Measurements from ENCODE around the gene PRDM11. TPM values are rescaled to one million over a fixed set of nuclear protein-coding genes. Genes with fewer than 3 reads are reported as not detected.
A peak's percentile ranks its signal among the peaks of the same experiment; 100 is the strongest.

The PRDM11 gene
- total RNA-seq, 1 donor from 2014 or later: 7.9 TPM

DNA sequence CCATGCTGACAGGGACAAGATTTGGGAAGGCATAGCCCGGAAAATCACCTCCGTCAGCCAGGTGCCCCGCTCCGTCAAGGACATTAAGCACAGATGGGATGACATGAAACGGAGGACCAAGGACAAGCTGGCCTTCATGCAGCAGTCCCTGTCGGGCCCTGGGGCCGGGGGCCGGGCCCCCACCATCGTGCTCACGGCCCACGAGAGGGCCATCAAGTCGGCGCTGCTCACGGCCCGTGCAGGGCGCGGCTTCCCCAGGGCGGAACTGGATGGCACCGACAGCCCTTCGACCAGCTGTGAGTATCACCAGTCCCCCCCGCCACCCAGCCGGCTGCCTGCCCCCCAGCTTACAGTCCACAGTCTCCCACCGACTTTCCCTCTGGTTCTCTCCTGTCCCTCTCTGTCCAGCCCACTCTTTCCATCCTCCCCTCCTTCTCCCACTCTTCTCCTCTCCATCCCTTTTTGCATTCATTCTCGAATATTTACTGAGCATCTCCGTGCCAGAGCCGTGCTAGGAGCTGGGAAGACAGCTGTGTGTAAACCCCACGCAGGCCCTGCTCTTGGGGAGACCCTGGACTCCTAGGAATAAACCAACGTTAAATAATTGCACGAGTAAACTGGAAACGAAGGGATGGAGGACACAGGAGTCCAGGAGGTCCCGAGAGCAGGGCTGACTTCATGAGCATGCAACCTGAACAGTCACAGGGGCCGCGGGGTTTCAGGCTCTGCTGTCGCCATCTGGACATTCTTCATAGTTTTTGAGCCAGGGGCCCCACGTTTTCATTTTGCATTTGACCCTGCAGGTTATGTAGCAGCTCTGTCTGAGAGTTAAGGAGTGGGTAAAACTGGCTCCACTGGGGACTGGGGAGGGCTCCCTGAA, 62.8 kb downstream of the PRDM11 start:
- DNase-seq (ENCODE audit: low read depth in 2 of 2): no peak

DNA sequence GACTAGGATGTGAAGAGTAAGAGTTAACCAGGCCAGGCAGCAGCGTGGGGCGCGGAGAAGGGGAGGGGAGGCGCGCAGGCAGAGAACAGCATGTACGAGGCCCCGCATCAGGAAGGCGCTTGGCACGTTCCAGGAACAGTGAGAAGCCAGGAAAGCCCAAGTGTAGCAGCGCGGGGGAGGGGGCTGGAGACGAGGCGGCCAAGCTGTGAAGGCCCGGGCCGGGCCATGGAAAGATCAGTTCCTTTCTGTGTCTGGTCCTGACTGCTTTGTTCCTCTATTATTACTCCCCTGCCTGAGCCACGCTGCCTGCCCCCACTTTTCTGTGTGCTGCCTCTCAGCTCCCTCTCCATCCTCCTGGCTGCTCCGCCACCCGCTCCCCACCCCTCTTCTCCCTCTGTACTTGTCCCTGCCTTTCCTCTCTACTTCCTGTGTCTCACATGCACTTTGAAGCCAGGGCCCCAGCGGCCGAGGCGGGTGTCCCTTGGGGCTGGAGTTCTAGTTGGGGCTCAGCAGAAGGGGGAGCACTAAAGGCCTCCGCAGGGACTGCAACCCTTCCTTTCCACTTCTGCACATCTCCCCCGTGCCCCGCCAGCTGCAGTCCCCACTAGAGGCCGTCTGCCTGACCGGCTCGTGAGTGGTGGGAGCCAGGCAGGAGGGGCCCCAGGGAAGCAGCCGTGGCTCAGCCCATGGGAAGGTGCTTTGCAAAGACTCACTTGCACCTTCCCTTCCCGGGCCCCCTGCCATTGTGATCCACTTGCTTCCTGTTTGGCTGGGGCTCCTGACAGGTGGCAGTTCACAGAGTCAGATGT, 63.7 kb downstream of the PRDM11 start:
- peak; percentile 70 to 71 for DNase-seq (ENCODE audit: low read depth in 2 of 2)

DNA sequence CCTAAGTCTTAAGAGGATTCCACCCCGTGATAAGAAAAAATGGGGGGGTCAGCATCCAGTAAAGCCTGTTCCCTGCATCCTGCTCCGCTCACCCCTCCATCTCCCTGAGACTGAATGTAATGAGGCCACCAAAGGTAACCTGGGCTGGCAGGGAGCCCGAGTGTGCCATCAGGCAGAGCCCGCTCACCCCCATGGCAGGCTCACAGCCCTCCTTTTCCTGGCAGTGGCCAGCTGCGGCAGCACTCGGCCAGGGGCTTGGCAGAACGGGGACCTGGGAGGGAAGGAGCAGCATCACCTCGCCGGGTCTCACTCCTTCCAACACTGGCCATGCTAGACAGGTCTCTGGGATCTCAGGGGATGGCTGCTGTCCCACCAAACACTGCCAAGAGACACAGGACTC, 64.4 kb downstream of the PRDM11 start:
- no peak for DNase-seq (ENCODE audit: low read depth in 2 of 2)

DNA sequence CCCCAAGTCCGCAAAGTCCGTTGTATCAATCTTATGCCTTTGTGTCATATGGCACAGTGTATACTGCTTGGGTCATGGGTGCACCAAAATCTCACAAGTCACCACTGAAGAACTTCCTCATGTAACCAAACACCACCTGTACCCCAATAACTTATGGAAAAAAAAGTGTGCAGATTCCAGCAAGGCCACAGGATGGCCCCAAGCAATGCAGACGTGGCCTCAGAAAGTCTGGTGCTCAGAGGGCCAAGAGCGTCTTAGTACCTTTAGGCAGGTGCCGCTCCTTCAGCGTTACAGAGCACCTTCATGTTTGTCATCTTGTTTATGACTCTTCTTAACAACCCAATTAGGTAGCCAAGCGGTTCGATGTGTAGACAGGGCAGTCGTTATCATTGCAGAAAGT, 65.3 kb downstream of the PRDM11 start:
- no peak for DNase-seq (ENCODE audit: low read depth in 2 of 2)

DNA sequence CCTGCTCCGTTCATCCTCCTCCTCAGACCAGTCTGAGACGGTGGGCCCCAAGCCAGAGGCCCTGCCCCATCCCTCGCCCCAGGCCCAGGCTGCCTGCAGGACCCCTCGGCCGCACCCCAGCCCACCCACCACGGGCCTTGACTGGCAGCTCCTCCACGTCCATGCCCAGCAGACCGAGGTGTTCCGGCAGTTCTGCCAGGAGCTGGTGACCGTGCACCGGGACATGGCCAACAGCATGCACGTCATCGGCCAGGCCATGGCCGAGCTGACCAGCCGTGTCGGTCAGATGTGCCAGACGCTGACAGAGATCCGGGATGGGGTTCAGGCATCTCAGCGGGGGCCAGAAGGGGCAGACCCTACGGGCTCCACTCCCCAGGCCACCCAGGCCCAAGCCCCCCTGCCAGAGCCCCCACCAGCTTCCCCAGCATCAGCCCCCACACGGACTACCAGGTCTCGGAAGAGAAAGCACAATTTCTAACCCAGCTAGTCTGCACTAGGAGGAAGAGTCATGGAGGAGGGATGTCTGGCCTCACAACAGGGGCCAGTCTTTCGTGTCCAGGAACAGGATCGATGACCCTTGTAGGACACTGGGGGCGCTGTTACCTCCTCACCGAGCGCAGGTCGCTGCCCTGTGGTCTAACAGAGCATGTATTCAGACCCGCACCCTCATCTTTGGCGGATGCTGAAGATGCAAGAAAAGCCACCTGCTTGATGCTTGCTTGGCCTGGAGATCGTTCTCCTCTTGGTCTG, 66.3 kb downstream of the PRDM11 start:
- no peak for DNase-seq (ENCODE audit: low read depth in 2 of 2)

DNA sequence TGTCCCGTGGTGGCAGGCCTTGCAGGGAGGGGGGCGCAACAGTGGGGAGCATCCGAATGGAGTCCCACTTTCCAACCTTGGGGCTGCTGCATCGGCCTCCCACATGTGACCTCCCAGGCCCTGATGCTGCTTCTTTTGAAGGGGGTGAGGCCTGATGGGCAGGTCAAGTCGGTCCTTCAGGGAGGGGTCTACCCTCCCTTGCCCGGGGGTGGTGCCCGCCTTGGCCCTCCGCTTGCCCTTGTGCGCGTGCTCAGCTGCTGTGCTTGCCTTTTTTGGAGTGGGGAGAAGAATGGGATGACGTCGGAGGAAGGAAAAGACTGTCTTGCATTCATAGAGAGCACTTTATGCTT, 66.9 kb downstream of the PRDM11 start:
- no peak for DNase-seq (ENCODE audit: low read depth in 2 of 2)

DNA sequence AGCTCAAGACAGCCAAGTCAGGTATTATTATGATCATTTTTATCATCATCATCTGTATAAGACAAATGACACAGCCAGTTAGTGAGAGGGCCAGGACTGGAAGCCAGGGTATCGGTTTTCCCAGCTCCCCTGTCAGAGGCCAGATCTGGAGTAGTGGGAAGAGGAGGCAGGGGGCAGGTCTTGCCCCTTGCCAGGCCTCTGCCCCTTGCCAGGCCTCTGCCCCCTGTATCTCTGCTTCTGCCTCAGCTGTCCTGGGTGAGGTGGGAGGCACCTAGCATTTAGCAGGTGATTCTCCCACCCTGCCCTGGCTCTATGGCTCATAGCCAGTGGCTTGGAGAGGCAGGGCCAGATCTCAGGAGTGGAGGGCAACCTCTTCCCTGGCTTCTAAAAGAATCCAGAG, 67.3 kb downstream of the PRDM11 start:
- no peak for DNase-seq (ENCODE audit: low read depth in 2 of 2)

DNA sequence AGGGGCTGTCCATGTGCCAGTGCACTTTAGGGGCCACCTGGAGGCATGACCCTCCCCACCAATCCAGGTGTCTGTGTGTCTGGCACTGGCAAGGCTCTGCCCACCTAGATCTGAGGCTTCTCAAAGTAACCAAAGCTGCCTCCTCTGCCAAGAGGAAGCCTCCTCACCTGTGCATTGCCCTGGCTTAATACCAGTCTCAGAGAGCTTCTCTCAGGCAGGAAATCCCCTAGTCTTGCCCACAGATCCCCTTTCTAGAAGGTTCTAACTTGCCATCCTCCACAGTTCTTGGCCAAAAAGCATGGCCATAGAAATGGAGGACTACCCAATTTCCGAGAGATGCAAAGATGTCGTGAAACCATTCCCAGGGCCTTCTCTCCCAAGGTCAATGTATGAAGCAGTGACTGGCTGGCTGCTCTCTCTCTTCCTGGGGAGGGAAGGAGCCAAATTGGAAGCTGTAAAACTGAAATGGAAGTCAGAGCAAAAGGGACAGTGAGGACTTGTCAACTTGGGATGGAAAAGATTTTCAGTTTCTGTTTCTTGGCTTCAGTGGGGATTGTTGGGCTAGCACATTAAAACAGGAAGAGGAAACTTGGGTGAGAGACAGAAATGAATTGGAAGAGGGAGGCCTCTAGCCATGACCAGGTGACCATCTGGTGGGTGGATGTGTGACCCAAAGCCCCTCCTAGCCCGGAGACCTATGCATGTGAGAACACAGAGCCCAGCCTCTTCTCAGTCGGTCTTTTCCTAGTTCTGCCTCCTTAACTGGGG, 68.8 kb downstream of the PRDM11 start:
- no peak for DNase-seq (ENCODE audit: low read depth in 2 of 2)

DNA sequence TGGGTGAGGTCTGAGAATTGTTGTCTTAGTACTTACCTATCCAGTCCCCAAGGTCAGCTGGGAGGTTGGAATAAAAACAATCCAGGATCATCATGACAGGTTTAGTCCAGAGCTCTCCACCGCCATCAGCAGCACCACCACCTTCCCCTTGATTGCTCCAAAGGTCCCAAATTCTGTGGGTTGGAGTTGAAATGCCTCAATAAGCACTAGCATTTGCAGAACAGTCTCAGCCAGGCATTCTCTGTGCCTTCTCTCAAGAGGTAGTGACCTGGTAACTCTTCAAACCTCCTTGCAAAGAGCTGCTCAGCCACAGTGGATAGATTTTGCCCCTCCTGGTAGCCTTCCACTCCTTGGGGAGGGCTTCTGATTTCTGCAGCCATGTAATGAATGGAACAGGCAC, 69.6 kb downstream of the PRDM11 start:
- DNase-seq (ENCODE audit: low read depth in 2 of 2): no peak

DNA sequence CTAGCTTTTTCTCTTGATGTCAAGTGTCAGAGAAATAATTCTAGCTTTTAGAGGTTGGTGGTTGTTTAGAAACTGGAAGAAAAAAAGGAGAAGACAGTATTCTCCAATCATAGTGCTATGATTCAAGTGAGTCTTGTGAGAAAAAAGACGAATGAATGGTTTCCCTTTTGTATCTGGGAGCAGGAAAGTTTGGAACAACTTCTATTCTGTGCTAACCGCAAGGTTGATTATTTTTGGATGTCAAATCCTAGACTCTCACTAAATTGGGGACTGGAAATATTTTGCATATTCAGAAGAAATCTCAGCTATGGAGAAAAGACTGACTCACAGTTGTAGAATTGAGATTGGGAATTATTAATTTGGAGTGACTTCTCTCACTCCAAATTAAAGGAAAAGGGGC, 70.5 kb downstream of the PRDM11 start:
- DNase-seq (ENCODE audit: low read depth in 2 of 2): no peak

DNA sequence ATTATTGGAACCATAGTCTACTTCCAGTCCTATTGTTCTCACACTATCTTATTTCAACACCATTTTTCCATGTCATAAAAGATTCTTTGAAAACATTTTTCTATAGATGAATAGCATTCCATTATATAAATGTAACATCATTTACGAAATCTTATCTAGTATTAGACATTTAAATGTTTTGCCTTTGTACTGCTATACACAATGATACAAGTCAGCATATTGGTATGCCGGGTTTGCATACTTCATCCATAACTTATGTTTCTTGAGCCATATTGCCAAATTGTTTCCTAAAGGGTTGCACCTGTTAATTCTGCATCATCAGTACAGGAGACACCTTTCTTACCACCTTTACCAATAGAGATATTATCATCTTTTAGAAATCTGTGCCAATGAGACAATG, 71.6 kb downstream of the PRDM11 start:
- DNase-seq (ENCODE audit: low read depth in 2 of 2): no peak

DNA sequence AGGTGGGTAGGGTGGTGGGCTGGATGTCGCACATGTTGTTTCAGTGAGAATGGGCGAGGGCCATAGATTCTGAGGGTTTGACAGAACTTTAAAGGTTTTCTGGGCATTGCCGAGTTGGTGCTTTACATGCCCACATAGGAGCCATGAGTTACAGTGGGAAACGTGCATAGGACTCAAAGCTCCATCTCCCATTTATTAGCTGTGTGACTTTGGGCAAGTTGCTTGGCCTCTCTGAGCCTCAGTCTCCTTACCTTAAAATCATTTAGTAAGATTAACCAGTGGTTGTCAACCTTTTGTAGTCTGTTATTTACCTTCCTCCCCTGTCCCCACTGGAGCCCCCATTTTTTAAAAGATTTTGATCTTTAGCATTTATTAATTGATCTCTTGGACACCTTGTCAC, 72.3 kb downstream of the PRDM11 start:
- DNase-seq (ENCODE audit: low read depth in 2 of 2): no peak

DNA sequence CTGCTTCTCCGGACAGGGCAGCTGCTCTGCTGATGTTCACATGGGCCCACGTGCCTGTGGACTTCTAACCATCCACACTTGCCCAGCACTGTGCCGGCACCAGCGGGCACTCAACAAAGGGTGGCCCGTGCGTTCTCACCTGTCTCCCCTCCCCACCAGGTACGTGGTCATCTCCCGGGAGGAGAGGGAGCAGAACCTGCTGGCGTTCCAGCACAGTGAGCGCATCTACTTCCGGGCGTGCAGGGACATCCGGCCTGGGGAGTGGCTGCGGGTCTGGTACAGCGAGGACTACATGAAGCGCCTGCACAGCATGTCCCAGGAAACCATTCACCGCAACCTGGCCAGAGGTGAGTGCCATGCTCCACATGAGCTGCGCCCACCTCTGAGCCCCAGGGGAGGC, 73.0 kb downstream of the PRDM11 start:
- DNase-seq (ENCODE audit: low read depth in 2 of 2): no peak

DNA sequence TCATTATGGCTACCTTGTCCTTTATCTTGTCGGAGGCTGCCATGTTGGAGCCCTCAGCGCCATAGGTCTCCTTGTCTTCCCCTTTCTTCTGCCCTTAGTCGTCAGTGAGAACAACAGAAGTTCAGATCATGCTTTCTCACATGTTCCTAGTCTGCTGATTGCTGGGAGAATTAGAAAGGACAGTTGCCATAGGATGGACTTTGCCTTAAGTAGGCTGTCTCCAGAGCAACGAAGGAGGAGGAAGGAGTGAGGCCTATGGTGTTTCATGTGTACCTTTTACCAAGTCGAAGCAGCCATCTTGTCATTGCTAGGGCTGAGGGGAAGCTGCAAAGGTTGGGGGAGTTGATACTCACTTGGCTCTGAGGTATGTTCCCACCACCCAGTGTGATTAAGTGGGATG, 77.1 kb downstream of the PRDM11 start:
- DNase-seq (ENCODE audit: low read depth in 2 of 2): no peak

DNA sequence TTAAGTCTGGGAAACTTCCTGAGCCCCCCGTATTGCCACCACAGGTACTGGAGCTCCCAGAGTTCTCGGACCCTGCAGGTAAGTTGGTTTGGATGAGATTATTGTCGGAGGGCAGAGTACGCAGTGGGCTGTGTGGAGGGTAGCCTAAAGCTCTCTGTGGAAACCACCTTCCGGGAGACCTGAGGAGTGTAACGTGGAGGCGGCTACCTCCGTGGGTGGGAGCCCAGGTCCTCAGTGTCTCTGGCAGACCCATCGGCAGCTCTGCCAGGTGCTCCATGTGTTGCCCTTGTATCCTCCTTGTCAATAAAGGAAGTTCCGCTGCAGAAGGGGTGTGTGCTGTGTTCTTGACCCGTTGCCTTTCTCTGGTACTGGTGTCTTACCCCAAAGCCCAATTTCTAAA, 78.3 kb downstream of the PRDM11 start:
- DNase-seq (ENCODE audit: low read depth in 2 of 2): no peak

DNA sequence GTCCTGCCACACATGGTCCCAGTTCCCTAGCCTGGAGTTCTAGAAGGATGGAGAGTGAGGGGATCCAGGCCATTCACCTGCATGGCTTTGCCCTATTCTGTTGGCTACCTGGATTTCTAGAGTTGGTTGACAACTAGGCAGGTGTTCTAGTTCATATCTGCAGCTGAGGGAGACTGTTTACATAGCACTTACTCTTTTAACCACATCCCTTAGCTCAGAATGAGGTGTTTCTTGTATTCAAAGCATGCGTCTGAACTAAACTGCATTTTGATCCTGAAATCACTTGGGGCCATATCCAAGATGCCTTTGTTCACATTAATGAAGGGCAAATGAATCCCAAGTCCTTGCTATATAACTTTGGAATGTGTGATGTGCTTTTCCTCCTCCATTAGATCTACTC, 78.8 kb downstream of the PRDM11 start:
- no peak for DNase-seq (ENCODE audit: low read depth in 2 of 2)

DNA sequence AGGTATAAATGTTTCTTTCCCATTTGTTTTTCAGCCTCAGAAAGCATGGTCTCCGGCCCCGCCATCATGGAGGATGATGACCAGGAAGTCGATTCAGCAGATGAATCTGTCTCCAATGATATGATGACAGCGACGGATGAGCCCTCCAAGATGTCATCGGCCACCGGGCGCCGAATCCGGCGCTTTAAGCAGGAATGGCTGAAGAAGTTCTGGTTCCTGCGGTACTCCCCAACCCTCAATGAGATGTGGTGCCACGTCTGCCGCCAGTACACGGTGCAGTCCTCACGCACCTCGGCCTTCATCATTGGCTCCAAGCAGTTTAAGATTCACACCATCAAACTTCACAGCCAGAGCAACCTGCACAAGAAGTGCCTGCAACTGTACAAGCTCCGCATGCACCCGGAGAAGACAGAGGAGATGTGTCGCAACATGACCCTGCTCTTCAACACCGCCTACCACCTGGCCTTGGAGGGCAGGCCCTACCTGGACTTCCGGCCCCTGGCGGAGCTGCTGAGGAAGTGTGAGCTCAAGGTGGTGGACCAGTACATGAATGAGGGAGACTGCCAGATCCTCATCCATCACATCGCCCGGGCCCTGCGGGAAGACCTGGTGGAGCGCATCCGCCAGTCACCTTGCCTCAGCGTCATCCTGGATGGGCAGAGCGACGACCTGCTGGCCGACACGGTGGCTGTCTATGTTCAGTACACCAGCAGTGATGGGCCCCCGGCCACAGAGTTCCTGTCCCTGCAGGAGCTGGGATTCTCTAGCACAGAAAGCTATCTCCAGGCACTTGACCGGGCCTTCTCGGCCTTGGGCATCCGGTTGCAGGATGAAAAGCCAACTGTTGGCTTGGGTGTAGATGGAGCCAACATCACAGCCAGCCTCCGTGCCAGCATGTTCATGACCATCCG, 79.8 kb downstream of the PRDM11 start:
- DNase-seq (ENCODE audit: low read depth in 2 of 2): no peak

DNA sequence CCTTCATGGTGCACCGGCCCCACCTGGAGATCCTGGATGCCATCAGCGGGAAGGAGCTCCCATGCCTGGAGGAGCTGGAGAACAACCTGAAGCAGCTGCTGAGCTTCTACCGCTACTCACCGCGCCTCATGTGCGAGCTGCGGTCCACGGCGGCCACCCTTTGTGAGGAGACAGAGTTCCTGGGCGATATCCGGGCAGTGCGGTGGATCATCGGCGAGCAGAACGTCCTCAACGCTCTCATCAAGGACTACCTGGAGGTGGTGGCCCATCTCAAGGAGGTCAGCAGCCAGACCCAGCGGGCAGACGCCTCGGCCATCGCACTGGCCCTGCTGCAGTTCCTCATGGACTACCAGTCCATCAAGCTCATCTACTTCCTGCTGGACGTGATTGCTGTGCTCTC, 80.5 kb downstream of the PRDM11 start:
- DNase-seq (ENCODE audit: low read depth in 2 of 2): no peak

DNA sequence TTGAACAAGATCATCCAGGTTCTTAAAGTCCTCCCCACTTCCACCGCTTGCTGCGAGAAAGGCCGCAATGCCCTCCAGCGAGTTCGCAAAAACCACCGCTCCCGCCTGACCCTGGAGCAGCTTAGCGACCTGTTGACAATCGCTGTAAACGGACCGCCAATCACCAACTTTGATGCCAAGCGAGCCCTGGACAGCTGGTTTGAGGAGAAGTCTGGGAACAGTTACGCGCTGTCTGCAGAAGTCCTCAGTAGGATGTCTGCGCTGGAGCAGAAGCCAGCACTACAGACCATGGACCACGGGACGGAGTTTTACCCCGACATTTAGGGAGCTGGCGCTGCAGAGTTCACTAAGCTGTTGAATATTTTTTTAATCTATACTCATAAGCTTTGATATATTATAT, 81.4 kb downstream of the PRDM11 start:
- no peak for DNase-seq (ENCODE audit: low read depth in 2 of 2)

DNA sequence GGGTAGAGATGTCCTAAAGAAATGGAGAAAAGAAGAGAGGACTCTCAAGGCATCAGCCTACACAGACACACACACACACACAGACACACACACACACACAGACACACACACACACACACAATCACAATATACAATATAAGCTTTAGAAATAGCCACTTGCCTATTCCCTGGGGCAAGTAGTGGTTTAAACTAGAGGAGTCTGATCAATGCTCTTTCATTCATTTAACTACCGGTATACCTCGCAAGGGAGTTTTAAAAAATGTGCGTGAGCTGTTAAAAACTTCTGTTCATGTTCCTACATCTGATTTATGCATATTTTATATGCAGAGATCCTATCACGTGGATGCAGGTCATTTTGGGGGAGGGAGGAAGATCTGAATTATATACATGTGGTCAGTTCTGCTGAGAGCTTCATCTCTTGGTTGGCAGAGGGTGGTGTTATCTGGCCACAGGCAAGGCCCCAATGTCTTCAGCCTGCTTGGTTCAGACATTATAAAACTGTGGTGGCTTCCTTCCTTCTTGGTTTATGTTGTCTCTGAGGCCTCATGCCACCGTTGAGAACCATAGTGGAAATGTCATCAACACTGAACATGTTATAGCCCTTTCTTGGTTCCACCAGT, 83.1 kb downstream of the PRDM11 start:
- no peak for DNase-seq (ENCODE audit: low read depth in 2 of 2)
